ENCODE data around the gene FSTL5. TPM values are rescaled to one million over a fixed set of nuclear protein-coding genes. Genes with fewer than 3 reads are reported as not detected.

The FSTL5 gene
- total and polyA plus RNA-seq, 5 donors from 2014 or later = not detected

DNA sequence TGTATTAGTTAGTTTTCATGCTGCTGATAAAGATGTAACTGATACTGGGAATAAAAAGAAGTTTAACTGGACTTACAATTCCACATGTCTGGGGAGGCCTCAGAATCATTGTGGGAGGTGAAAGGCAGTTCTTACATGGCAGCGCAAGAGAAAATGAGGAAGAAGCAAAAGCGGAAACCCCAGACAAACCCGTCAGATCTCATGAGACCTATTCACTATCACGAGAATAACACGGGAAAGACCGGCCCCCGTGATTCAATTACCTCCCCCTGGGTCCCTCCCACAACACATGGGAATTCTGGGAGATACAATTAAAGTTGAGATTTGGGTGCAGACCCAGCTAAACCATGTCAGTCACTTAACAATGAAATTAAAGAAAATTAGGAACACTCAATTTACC lies 499.1 kb downstream of the FSTL5 start:
- no peak for ATAC-seq (ENCODE audit: low read depth in 2 of 2)
- no peaks in the 10 kb centered on the region for H3K27me3 Mint-ChIP-seq
- no peak overlapping the region for H3K27ac Mint-ChIP-seq
- peaks cover 0 to 29% (median 4%) of the 10 kb centered on the region in 7 donors for H3K9me3 Mint-ChIP-seq
- Histone ChIP-seq H3K4me3 (ENCODE audit: low read depth, low read length) (no peak overlapping the region), H3K27me3 (ENCODE audit: control insufficient read depth, insufficient read depth, low read length) (no peaks in the 10 kb centered on the region), H3K36me3 (ENCODE audit: control insufficient read depth, insufficient read depth, low read length) (no peaks in the 10 kb centered on the region), H3K9me3 (ENCODE audit: control insufficient read depth in 2 of 2, low read length in 2 of 2) (no peaks in the 10 kb centered on the region), H3K4me1 (ENCODE audit: control insufficient read depth, insufficient read depth, low read length, poor library complexity, severe bottlenecking) (no peaks in the 10 kb centered on the region), H3K27ac (ENCODE audit: insufficient read depth, low read length, poor library complexity, severe bottlenecking) (no peak overlapping the region)
- no peak overlapping the region for H3K4me3 Mint-ChIP-seq
- no peaks in the 10 kb centered on the region for H3K4me1 Mint-ChIP-seq
- DNase-seq = no peak
- no peaks in the 10 kb centered on the region for H3K36me3 Mint-ChIP-seq

DNA sequence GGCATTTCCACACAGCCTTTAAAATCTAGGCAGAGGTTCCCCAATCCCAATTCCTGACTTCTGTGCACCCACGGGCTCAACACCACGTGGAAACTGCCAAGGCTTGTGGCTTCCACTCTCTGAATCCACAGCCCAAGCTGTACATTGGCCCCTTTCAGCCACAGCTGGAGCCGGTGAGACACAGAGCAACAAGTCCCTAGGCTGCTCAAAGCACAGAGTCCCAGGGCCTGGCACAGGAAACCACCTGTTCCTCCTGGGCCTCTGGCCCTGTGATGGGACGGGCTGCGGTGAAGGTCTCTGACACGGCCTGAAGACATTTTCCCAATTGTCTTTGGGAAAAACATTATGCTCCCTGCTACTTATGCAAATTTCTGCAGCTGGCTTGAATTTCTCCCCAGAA lies 500.0 kb downstream of the FSTL5 start:
- H3K27ac ChIP-seq (ENCODE audit: insufficient read depth, low read length, poor library complexity, severe bottlenecking) = no peak overlapping the region
- H3K4me1 Mint-ChIP-seq = no peaks in the 10 kb centered on the region
- ATAC-seq (ENCODE audit: low read depth in 2 of 2) (no peak), DNase-seq (no peak)
- H3K4me1 ChIP-seq (ENCODE audit: control insufficient read depth, insufficient read depth, low read length, poor library complexity, severe bottlenecking) = no peaks in the 10 kb centered on the region
- H3K9me3 ChIP-seq (ENCODE audit: control insufficient read depth in 2 of 2, low read length in 2 of 2) = no peaks in the 10 kb centered on the region
- H3K4me3 Mint-ChIP-seq = no peak overlapping the region
- H3K27me3 Mint-ChIP-seq = no peaks in the 10 kb centered on the region
- no peak overlapping the region for H3K27ac Mint-ChIP-seq
- H3K27me3 ChIP-seq (ENCODE audit: control insufficient read depth, insufficient read depth, low read length) = no peaks in the 10 kb centered on the region
- no peaks in the 10 kb centered on the region for H3K36me3 ChIP-seq (ENCODE audit: control insufficient read depth, insufficient read depth, low read length)
- H3K4me3 ChIP-seq (ENCODE audit: low read depth, low read length) = no peak overlapping the region
- H3K9me3 Mint-ChIP-seq = peaks cover 0 to 26% (median 4%) of the 10 kb centered on the region in 7 donors
- no peaks in the 10 kb centered on the region for H3K36me3 Mint-ChIP-seq

DNA sequence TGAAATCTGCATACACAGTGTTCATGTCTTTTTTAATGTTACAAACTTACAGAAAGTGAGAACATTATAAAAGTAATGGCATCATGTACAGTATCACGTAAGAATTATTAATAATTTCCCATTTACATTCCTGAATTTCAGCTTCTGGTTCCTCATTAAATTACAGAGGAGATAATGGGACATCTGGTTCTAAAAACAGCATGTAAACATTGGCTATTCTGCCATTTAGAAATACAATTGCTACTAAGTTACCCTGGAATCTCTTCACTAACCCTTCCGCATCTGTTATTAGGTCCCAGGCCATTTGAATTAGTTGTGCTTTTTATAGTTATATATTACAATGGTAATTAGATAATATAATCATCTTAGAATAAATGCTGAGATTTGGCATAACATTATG lies 505.1 kb downstream of the FSTL5 start:
- H3K36me3 ChIP-seq (ENCODE audit: control insufficient read depth, insufficient read depth, low read length) = no peaks in the 10 kb centered on the region
- peaks cover 0 to 16% (median 1%) of the 10 kb centered on the region in 7 donors for H3K9me3 Mint-ChIP-seq
- ATAC-seq (ENCODE audit: low read depth in 2 of 2) = no peak

DNA sequence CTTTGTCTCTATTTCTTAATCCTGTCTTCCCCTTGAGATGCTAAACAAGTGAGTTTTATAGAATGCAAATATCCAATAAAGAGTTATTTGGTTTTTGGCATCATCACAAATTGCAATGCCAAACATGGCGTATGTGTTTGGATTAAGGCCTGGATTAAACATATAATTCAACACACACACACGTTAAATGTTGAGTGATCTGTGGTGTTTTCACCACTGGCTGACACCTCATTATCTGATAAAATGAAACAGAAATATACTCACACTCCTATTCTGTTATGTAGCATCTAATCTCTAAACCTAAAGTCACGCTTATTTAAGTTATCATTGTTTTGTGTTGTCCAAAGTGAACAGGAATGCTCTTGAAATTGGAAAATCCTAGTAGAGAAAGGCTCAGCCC lies 506.2 kb downstream of the FSTL5 start:
- DNase-seq (no peak), ATAC-seq (ENCODE audit: low read depth in 2 of 2) (no peak)
- H3K9me3 Mint-ChIP-seq = peaks cover 0 to 10% (median 2%) of the 10 kb centered on the region in 7 donors
- H3K4me1 ChIP-seq (ENCODE audit: control insufficient read depth, insufficient read depth, low read length, poor library complexity, severe bottlenecking) = no peaks in the 10 kb centered on the region
- no peak overlapping the region for H3K4me3 ChIP-seq (ENCODE audit: low read depth, low read length)
- H3K4me3 Mint-ChIP-seq = no peak overlapping the region
- no peaks in the 10 kb centered on the region for H3K27me3 ChIP-seq (ENCODE audit: control insufficient read depth, insufficient read depth, low read length)
- no peak overlapping the region for H3K27ac ChIP-seq (ENCODE audit: insufficient read depth, low read length, poor library complexity, severe bottlenecking)
- no peaks in the 10 kb centered on the region for H3K36me3 Mint-ChIP-seq
- no peak overlapping the region for H3K27ac Mint-ChIP-seq
- H3K9me3 ChIP-seq (ENCODE audit: control insufficient read depth in 2 of 2, low read length in 2 of 2) = no peaks in the 10 kb centered on the region
- no peaks in the 10 kb centered on the region for H3K4me1 Mint-ChIP-seq
- H3K36me3 ChIP-seq (ENCODE audit: control insufficient read depth, insufficient read depth, low read length) = no peaks in the 10 kb centered on the region
- H3K27me3 Mint-ChIP-seq = no peaks in the 10 kb centered on the region

More for the DNA sequence above, 505.1 kb downstream of the FSTL5 start:
- Mint-ChIP-seq H3K27ac (no peak overlapping the region), H3K36me3 (no peaks in the 10 kb centered on the region), H3K4me3 (no peak overlapping the region), H3K27me3 (no peaks in the 10 kb centered on the region), H3K4me1 (no peaks in the 10 kb centered on the region)
- Histone ChIP-seq H3K27me3 (ENCODE audit: control insufficient read depth, insufficient read depth, low read length) (no peaks in the 10 kb centered on the region), H3K27ac (ENCODE audit: insufficient read depth, low read length, poor library complexity, severe bottlenecking) (no peak overlapping the region), H3K4me3 (ENCODE audit: low read depth, low read length) (no peak overlapping the region), H3K9me3 (ENCODE audit: control insufficient read depth in 2 of 2, low read length in 2 of 2) (no peaks in the 10 kb centered on the region), H3K4me1 (ENCODE audit: control insufficient read depth, insufficient read depth, low read length, poor library complexity, severe bottlenecking) (no peaks in the 10 kb centered on the region)
- DNase-seq = no peak

DNA sequence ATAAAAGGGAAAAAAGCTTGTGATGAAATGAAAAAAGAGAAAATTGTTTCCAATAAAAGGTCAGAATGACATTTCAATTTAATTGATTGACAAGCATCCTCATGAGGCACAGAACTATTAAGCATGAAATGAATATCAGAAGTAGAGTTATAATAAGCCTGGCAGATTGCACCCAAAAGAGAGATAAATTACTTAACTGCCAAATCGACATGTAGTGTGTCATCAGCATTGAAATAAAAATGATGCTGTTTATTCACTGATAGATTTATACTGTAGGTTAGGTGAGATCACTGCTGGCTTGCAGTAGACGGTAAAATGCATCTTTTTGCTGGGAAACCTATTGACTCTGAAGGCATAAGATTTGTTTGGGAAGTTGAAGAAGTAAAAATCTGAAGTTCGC lies 507.2 kb downstream of the FSTL5 start:
- no peaks in the 10 kb centered on the region for H3K36me3 ChIP-seq (ENCODE audit: control insufficient read depth, insufficient read depth, low read length)
- Mint-ChIP-seq H3K27ac (no peak overlapping the region), H3K4me1 (no peaks in the 10 kb centered on the region), H3K36me3 (no peaks in the 10 kb centered on the region), H3K4me3 (no peak overlapping the region), H3K9me3 (peaks cover 0 to 8% (median 1%) of the 10 kb centered on the region in 7 donors), H3K27me3 (no peaks in the 10 kb centered on the region)
- H3K4me3 ChIP-seq (ENCODE audit: low read depth, low read length) = no peak overlapping the region
- DNase-seq (no peak), ATAC-seq (ENCODE audit: low read depth in 2 of 2) (no peak)
- H3K9me3 ChIP-seq (ENCODE audit: control insufficient read depth in 2 of 2, low read length in 2 of 2) = no peaks in the 10 kb centered on the region
- no peaks in the 10 kb centered on the region for H3K27me3 ChIP-seq (ENCODE audit: control insufficient read depth, insufficient read depth, low read length)
- H3K4me1 ChIP-seq (ENCODE audit: control insufficient read depth, insufficient read depth, low read length, poor library complexity, severe bottlenecking) = no peaks in the 10 kb centered on the region
- no peak overlapping the region for H3K27ac ChIP-seq (ENCODE audit: insufficient read depth, low read length, poor library complexity, severe bottlenecking)

DNA sequence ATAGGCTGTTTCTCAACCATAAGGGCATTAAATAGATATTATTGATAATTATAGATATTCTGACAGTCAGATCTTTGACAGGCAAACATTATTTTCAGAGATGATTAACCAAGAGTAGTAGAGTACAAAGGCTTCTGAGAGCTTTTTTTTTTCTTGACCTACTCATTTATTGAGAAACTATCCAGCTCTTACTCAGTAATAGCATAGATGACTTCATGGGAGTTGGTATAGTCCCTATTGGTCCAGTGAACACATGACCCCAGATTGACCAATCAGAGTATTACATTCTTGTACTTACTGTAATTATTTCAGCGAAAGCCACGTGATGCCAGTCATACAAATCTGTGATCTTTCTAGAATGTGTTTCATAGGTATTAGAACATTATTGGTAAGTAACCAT lies 508.7 kb downstream of the FSTL5 start:
- Histone ChIP-seq H3K27ac (ENCODE audit: insufficient read depth, low read length, poor library complexity, severe bottlenecking) (no peak overlapping the region), H3K4me1 (ENCODE audit: control insufficient read depth, insufficient read depth, low read length, poor library complexity, severe bottlenecking) (no peaks in the 10 kb centered on the region), H3K4me3 (ENCODE audit: low read depth, low read length) (no peak overlapping the region), H3K9me3 (ENCODE audit: control insufficient read depth in 2 of 2, low read length in 2 of 2) (no peaks in the 10 kb centered on the region), H3K27me3 (ENCODE audit: control insufficient read depth, insufficient read depth, low read length) (no peaks in the 10 kb centered on the region), H3K36me3 (ENCODE audit: control insufficient read depth, insufficient read depth, low read length) (no peaks in the 10 kb centered on the region)
- Mint-ChIP-seq H3K27ac (no peak overlapping the region), H3K27me3 (no peaks in the 10 kb centered on the region), H3K36me3 (no peaks in the 10 kb centered on the region), H3K4me3 (no peak overlapping the region), H3K4me1 (no peaks in the 10 kb centered on the region), H3K9me3 (peaks cover 0 to 10% (median 3%) of the 10 kb centered on the region in 7 donors)
- DNase-seq = no peak
- ATAC-seq (ENCODE audit: low read depth in 2 of 2) = no peak

DNA sequence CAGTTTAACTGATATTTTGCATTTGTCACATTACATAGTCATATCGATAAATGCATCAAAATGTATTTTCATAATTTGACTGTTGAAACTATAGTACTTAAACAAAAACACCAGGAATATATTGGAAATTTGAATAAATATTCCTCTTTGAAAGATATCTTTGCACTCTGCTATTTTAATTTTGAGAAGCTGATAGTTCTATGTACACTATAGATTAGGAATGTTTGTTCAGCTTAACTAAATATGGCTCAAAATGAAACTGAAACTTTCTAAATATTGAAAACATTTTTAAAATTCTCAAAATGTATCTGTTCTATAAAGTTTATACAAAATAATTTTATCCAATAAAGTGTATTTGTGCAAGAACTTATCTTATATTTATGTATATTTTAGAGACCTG lies 510.1 kb downstream of the FSTL5 start:
- Histone ChIP-seq H3K4me1 (ENCODE audit: control insufficient read depth, insufficient read depth, low read length, poor library complexity, severe bottlenecking) (no peaks in the 10 kb centered on the region), H3K9me3 (ENCODE audit: control insufficient read depth in 2 of 2, low read length in 2 of 2) (no peaks in the 10 kb centered on the region), H3K27me3 (ENCODE audit: control insufficient read depth, insufficient read depth, low read length) (no peaks in the 10 kb centered on the region), H3K36me3 (ENCODE audit: control insufficient read depth, insufficient read depth, low read length) (no peaks in the 10 kb centered on the region), H3K27ac (ENCODE audit: insufficient read depth, low read length, poor library complexity, severe bottlenecking) (no peak overlapping the region), H3K4me3 (ENCODE audit: low read depth, low read length) (no peak overlapping the region)
- Mint-ChIP-seq H3K4me1 (no peaks in the 10 kb centered on the region), H3K27me3 (no peaks in the 10 kb centered on the region), H3K9me3 (peaks cover 3 to 15% (median 5%) of the 10 kb centered on the region in 7 donors), H3K36me3 (no peaks in the 10 kb centered on the region), H3K4me3 (no peak overlapping the region), H3K27ac (no peak overlapping the region)
- DNase-seq = no peak
- ATAC-seq (ENCODE audit: low read depth in 2 of 2) = no peak

DNA sequence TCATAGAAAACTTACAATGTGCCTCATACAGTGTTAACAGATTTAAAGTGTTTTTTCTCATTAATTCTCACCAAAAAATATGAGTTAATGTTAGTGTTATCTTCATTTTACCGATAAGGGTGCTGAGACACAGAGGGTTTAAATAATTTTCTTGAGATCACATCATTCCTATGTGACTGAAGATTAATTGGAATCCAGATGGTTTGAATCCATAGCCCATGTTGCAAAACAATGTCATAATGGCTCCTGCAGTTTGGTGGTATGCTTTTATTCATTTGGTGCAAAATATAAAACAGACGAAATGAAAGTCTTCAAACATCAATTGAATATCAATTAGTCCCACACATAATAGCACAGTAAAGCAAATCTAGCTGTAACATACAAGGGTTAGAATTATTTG lies 512.2 kb downstream of the FSTL5 start:
- DNase-seq (no peak), ATAC-seq (ENCODE audit: low read depth in 2 of 2) (no peak)
- no peaks in the 10 kb centered on the region for H3K27me3 ChIP-seq (ENCODE audit: control insufficient read depth, insufficient read depth, low read length)
- Mint-ChIP-seq H3K27me3 (no peaks in the 10 kb centered on the region), H3K9me3 (peaks cover 3 to 15% (median 6%) of the 10 kb centered on the region in 7 donors), H3K36me3 (no peaks in the 10 kb centered on the region), H3K27ac (no peak overlapping the region), H3K4me3 (no peak overlapping the region), H3K4me1 (no peaks in the 10 kb centered on the region)
- no peaks in the 10 kb centered on the region for H3K4me1 ChIP-seq (ENCODE audit: control insufficient read depth, insufficient read depth, low read length, poor library complexity, severe bottlenecking)
- no peaks in the 10 kb centered on the region for H3K36me3 ChIP-seq (ENCODE audit: control insufficient read depth, insufficient read depth, low read length)
- H3K4me3 ChIP-seq (ENCODE audit: low read depth, low read length) = no peak overlapping the region
- H3K9me3 ChIP-seq (ENCODE audit: control insufficient read depth in 2 of 2, low read length in 2 of 2) = no peaks in the 10 kb centered on the region
- no peak overlapping the region for H3K27ac ChIP-seq (ENCODE audit: insufficient read depth, low read length, poor library complexity, severe bottlenecking)
